Transverse colon (tissue), 4 donors: ENCODE data around the gene EIF5B.
"Not testable (repeated sequence)": the region's sequence is repeated elsewhere in the genome, so short reads cannot be mapped to it uniquely, and the experiment has no call there.

ENCODE experiments used
- CTCF ChIP-seq, 5 experiments: fragments of 200-600 bp in 3 of 5; fragments of 450-650 bp in 2 of 5; sonication (generic) in 3 of 5; IDR thresholded peaks; 1 replicate in 2 of 5; 2 replicates in 3 of 5; pipeline ENCODE4 v1.5.1; 2016 to 2017; ENCODE audit warnings: antibody characterized with exemption in 5 of 5, inconsistent platforms in 3 of 5, mild to moderate bottlenecking in 2 of 5, moderate library complexity in 1 of 5
- POLR2A ChIP-seq: fragments of 450-650 bp; IDR thresholded peaks from one replicate; pipeline ENCODE4 v1.6.1; 2016; ENCODE audit warnings: antibody characterized with exemption, mild to moderate bottlenecking, moderate library complexity
- POLR2AphosphoS5 ChIP-seq, 3 donors: sonication (generic); formaldehyde crosslinking; IDR thresholded peaks; one replicate each; pipeline ENCODE4 v1.6.1; 2016; ENCODE audit warnings: antibody characterized with exemption in 3 of 3

GRCh38 chr2:99317873-99318200, 19.4 kb upstream of the EIF5B start:
- not testable (repeated sequence) for TF ChIP-seq CTCF (IDR thresholded peaks at IDR 0.05); POLR2A; POLR2AphosphoS5 (IDR thresholded peaks at IDR 0.05)
